ENCODE data around the gene CPOX.

DNA sequence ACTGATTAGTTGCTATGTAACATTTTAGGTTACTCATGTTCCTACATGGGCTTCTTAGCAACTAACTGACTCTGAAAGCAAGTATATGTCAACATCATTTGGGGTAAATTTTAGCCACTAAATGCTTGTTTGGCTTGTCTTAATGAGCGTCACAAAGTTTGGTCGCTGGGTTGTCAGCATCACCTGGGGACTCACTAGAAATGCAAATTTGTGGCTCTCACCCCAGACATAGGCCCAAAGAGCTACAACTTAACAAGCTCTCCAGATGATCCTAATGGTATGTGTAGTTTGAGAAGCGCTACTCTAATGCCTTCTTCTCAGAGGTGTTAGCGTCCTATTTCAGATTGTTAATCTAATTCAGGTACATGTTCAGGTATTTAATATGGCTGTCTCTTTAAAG, 32.7 kb upstream of the CPOX start:
- TF ChIP-seq, protein P1, sequence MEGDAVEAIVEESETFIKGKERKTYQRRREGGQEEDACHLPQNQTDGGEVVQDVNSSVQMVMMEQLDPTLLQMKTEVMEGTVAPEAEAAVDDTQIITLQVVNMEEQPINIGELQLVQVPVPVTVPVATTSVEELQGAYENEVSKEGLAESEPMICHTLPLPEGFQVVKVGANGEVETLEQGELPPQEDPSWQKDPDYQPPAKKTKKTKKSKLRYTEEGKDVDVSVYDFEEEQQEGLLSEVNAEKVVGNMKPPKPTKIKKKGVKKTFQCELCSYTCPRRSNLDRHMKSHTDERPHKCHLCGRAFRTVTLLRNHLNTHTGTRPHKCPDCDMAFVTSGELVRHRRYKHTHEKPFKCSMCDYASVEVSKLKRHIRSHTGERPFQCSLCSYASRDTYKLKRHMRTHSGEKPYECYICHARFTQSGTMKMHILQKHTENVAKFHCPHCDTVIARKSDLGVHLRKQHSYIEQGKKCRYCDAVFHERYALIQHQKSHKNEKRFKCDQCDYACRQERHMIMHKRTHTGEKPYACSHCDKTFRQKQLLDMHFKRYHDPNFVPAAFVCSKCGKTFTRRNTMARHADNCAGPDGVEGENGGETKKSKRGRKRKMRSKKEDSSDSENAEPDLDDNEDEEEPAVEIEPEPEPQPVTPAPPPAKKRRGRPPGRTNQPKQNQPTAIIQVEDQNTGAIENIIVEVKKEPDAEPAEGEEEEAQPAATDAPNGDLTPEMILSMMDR (IDR thresholded peaks at IDR 0.05) = no peak
- TF ChIP-seq POLR2A (IDR thresholded peaks at IDR 0.05) = no peak

Data from Peyer's patch (tissue), 4 donors.